Measurements from ENCODE around the gene CELSR2. TPM values are rescaled to one million over a fixed set of nuclear protein-coding genes. Genes with fewer than 3 reads are reported as not detected.

CELSR2 gene
- total and polyA plus RNA-seq, 2 of the 8 experiments (the other 6 are each of a cell fraction or from before 2014, with no cell fraction given), result 12.0 to 27.7 TPM

DNA sequence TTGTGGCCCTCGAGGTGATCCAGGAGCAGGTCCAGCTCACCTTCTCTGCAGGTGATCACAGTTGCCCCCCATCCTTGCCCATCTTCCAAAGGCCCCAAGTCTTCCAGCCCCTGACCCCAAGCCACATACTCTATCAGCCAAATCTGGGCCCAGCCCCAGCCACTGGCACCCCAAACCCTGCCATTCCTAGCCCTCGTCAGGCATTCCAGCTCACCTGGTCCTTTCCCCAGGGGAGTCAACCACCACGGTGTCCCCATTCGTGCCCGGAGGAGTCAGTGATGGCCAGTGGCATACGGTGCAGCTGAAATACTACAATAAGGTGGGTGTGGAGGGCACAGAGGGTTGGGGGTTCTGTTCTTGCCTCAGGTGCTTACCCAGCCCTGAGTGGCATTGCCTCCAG, 12.2 kb downstream of the CELSR2 start (continued):
- TF ChIP-seq TBP (IDR thresholded peaks at IDR 0.05; ENCODE audit: low read depth, low read length) (no peak), SIX5 (IDR thresholded peaks at IDR 0.05; ENCODE audit: low read depth, low read length) (no peak), HDAC2 (IDR thresholded peaks at IDR 0.05; ENCODE audit: borderline replicate concordance in 1 of 2, low read depth in 2 of 2, low read length in 2 of 2) (no peak)

Measured in H1 (cell line).